Anterior cingulate cortex (tissue), 58 donors: ENCODE data around the gene HSD17B1.
A peak's percentile ranks its signal among the peaks of the same experiment; 100 is the strongest.

ENCODE experiments used
- DNase-seq, 58 donors: peaks; one replicate each; lab custom pipeline; 2025; lab: John Stamatoyannopoulos, UW

Gene HSD17B1

GRCh38 chr17:42590886-42591285 is 38.2 kb downstream of the HSD17B1 start:
- DNase-seq = no peak

GRCh38 chr17:42591411-42591810 is 38.7 kb downstream of the HSD17B1 start:
- no peak for DNase-seq

GRCh38 chr17:42596386-42596785 is 43.7 kb downstream of the HSD17B1 start:
- DNase-seq = no peak

- peak in 20 of 58 donors; percentile 2 to 33 (median 8) for DNase-seq
Measured at GRCh38 chr17:42598905-42599304, 46.2 kb downstream of the HSD17B1 start.

- DNase-seq = no peak
Measured at GRCh38 chr17:42603318-42603717, 50.6 kb downstream of the HSD17B1 start.
